ENCODE data around the gene MRFAP1L1.
A peak's percentile ranks its signal among the peaks of the same experiment; 100 is the strongest.

Gene MRFAP1L1

DNA sequence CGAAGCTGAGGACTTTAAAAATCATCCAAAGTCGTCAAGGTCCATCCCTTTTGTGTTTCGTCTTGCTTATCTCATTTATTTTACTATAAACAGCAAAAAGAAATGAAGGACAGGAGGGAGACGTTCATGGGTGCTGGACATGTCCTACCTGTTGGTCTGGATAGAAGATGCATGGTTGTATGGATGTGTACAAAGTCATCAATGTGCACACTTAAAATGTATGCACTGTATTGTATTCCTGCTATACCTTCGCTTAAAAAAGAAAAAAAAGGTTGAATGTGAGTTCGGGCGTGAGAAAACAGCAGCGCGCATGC lies 6.0 kb upstream of the MRFAP1L1 start (continued):
- TF ChIP-seq, protein P1, sequence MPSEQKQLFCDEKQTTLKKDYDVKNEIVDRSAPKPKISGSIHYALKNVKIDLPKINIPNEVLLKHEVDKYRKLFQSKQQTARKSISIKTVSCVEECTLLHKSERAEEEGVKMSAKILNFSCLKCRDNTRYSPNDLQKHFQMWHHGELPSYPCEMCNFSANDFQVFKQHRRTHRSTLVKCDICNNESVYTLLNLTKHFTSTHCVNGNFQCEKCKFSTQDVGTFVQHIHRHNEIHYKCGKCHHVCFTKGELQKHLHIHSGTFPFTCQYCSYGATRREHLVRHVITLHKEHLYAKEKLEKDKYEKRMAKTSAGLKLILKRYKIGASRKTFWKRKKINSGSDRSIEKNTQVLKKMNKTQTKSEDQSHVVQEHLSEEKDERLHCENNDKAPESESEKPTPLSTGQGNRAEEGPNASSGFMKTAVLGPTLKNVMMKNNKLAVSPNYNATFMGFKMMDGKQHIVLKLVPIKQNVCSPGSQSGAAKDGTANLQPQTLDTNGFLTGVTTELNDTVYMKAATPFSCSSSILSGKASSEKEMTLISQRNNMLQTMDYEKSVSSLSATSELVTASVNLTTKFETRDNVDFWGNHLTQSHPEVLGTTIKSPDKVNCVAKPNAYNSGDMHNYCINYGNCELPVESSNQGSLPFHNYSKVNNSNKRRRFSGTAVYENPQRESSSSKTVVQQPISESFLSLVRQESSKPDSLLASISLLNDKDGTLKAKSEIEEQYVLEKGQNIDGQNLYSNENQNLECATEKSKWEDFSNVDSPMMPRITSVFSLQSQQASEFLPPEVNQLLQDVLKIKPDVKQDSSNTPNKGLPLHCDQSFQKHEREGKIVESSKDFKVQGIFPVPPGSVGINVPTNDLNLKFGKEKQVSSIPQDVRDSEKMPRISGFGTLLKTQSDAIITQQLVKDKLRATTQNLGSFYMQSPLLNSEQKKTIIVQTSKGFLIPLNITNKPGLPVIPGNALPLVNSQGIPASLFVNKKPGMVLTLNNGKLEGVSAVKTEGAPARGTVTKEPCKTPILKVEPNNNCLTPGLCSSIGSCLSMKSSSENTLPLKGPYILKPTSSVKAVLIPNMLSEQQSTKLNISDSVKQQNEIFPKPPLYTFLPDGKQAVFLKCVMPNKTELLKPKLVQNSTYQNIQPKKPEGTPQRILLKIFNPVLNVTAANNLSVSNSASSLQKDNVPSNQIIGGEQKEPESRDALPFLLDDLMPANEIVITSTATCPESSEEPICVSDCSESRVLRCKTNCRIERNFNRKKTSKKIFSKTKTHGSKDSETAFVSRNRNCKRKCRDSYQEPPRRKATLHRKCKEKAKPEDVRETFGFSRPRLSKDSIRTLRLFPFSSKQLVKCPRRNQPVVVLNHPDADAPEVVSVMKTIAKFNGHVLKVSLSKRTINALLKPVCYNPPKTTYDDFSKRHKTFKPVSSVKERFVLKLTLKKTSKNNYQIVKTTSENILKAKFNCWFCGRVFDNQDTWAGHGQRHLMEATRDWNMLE (tag by site-specific recombination; conservative IDR thresholded peaks at IDR 0.05; ENCODE audit: low read depth) = peak; percentile 48; the same call in 1 of the 2 replicates
- TF ChIP-seq ZNF184 (tag by site-specific recombination; IDR thresholded peaks at IDR 0.05) (no peak), ZNF350 (tag by site-specific recombination; IDR thresholded peaks at IDR 0.05) (no peak), ZNF623 (tag by site-specific recombination; IDR thresholded peaks at IDR 0.05) (no peak), WT1 (tag by site-specific recombination; IDR thresholded peaks at IDR 0.05) (no peak), ZNF600 (tag by site-specific recombination; IDR thresholded peaks at IDR 0.05) (no peak), SCRT1 (tag by site-specific recombination; IDR thresholded peaks at IDR 0.05; ENCODE audit: borderline replicate concordance) (no peak), SCRT2 (tag by site-specific recombination; IDR thresholded peaks at IDR 0.05) (no peak)
- TF ChIP-seq, protein P2, sequence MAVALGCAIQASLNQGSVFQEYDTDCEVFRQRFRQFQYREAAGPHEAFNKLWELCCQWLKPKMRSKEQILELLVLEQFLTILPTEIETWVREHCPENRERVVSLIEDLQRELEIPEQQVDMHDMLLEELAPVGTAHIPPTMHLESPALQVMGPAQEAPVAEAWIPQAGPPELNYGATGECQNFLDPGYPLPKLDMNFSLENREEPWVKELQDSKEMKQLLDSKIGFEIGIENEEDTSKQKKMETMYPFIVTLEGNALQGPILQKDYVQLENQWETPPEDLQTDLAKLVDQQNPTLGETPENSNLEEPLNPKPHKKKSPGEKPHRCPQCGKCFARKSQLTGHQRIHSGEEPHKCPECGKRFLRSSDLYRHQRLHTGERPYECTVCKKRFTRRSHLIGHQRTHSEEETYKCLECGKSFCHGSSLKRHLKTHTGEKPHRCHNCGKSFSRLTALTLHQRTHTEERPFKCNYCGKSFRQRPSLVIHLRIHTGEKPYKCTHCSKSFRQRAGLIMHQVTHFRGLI (tag by site-specific recombination; IDR thresholded peaks at IDR 0.05) = no peak
- TF ChIP-seq, protein P3, sequence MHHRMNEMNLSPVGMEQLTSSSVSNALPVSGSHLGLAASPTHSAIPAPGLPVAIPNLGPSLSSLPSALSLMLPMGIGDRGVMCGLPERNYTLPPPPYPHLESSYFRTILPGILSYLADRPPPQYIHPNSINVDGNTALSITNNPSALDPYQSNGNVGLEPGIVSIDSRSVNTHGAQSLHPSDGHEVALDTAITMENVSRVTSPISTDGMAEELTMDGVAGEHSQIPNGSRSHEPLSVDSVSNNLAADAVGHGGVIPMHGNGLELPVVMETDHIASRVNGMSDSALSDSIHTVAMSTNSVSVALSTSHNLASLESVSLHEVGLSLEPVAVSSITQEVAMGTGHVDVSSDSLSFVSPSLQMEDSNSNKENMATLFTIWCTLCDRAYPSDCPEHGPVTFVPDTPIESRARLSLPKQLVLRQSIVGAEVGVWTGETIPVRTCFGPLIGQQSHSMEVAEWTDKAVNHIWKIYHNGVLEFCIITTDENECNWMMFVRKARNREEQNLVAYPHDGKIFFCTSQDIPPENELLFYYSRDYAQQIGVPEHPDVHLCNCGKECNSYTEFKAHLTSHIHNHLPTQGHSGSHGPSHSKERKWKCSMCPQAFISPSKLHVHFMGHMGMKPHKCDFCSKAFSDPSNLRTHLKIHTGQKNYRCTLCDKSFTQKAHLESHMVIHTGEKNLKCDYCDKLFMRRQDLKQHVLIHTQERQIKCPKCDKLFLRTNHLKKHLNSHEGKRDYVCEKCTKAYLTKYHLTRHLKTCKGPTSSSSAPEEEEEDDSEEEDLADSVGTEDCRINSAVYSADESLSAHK (tag by site-specific recombination; IDR thresholded peaks at IDR 0.05) = no peak

DNA sequence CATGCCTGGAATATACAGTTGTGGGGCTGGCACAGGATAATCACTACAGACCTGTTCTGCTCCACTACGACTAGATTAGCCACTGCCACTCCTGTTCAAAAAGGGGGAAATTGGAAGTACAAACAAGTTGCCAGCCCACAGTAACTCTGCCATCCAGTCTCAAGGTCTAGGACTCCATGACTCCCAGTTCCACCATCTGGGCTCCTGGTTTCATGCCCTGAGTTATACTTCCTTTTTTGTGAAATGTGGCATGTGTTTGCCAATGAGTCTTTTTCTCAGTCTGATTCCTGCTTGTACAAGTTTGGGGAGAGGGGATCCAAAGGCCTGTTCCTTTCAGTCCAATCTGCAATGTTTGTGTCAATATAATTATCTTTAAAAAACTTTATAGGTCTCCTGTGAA lies 5.3 kb upstream of the MRFAP1L1 start:
- Histone ChIP-seq H3K27ac (ENCODE audit: extremely low read depth, low read depth, low read length) (no peak overlapping the region), H3K36me3 (ENCODE audit: control insufficient read depth in 2 of 2, insufficient read depth in 1 of 2, low read length in 2 of 2) (no peaks in the 10 kb centered on the region; a peak in 1 of 3 replicates), H3K4me1 (ENCODE audit: control insufficient read depth, insufficient read depth, low read length) (no peaks in the 10 kb centered on the region), H3K9me3 (ENCODE audit: control insufficient read depth, insufficient read depth, low read depth, low read length) (no peaks in the 10 kb centered on the region), H3K4me3 (ENCODE audit: low read depth, low read length) (no peak overlapping the region)
- ChIA-PET CTCF (interaction anchor here (0.7 to 8.5 kb wide), 2 partner anchors 159 to 369 kb away, joined by 4 to 111 read pairs; no protein-coding TSS in a partner anchor), POLR2A (no interaction called here)
- TF ChIP-seq ZNF791 (tag by site-specific recombination; IDR thresholded peaks at IDR 0.05) (no peak), ZNF654 (tag by site-specific recombination; IDR thresholded peaks at IDR 0.05; ENCODE audit: low read depth) (no peak), ZBTB17 (tag by site-specific recombination; IDR thresholded peaks at IDR 0.05) (peak; percentile 45), ZNF785 (tag by site-specific recombination; IDR thresholded peaks at IDR 0.05) (no peak), RBAK (tag by site-specific recombination; IDR thresholded peaks at IDR 0.05) (no peak)

- ChIA-PET POLR2A (no interaction called here), CTCF (no interaction called here)
- TF ChIP-seq ZNF274 (IDR thresholded peaks at IDR 0.05; ENCODE audit: low read length) (no peak), ZNF274 (tag by site-specific recombination; IDR thresholded peaks at IDR 0.05; ENCODE audit: borderline replicate concordance) (peak; percentile 86; the same call in 1 of the 2 replicates), ZNF280D (tag by site-specific recombination; IDR thresholded peaks at IDR 0.05) (no peak)
- Histone ChIP-seq H3K9me3 (ENCODE audit: control insufficient read depth, insufficient read depth, low read depth, low read length) (no peaks in the 10 kb centered on the region), H3K36me3 (ENCODE audit: control insufficient read depth in 2 of 2, insufficient read depth in 1 of 2, low read length in 2 of 2) (peaks cover 0 to 22% of the 10 kb centered on the region in 2 experiments; a peak in 1 of 3 replicates), H3K27ac (ENCODE audit: extremely low read depth, low read depth, low read length) (no peak overlapping the region), H3K4me1 (ENCODE audit: control insufficient read depth, insufficient read depth, low read length) (no peaks in the 10 kb centered on the region), H3K4me3 (ENCODE audit: low read depth, low read length) (no peak overlapping the region)
Observed at GRCh38 chr4:6710996-6711395, 1.3 kb upstream of the MRFAP1L1 start.

Data from HEK293 (cell line).